T-helper 2 cell (primary cell): ENCODE data around the gene SLC16A10.
"Not testable (repeated sequence)": the region's sequence is repeated elsewhere in the genome, so short reads cannot be mapped to it uniquely, and the experiment has no call there.

Experiments used
- DNase-seq, 5 experiments: peaks; one replicate each; pipeline versions ENCODE4 v3.0.0 to v3.0.0-alpha.2; 2012 to 2022

Gene SLC16A10

DNA sequence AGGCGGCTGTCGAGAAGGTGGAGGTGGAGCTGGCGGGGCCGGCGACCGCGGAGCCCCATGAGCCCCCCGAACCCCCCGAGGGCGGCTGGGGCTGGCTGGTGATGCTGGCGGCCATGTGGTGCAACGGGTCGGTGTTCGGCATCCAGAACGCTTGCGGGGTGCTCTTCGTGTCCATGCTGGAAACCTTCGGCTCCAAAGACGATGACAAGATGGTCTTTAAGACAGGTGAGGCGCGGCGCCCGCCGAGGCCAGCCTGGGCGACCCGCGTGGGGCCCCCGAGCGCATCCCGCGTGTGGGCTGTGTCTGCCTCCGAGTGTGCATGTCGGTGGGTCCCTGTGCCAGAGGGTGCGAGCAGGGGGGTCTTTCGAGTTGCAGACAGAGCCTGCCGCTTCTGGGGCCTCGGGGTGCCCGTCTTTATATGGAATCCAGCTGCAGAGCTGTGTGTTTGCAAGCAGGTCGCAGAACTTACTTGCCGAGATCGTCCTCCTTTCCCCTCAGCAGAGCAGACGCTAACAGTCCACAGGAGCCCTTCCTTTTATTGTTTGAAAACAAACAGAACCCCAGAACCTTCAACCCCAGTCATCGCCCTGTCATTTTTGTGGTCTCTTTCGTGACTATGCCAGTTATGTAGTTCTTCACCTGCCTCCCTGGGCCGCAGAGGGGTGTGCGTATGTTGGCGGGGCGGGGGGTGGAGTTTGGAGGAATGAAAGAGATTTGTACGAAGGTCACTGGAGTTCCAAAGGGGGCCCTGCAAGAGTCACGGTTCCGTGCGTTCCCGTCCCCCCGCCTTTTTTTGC, 766 bp downstream of the SLC16A10 start:
- peak; percentile 37 to 66 (median 43) for DNase-seq

DNA sequence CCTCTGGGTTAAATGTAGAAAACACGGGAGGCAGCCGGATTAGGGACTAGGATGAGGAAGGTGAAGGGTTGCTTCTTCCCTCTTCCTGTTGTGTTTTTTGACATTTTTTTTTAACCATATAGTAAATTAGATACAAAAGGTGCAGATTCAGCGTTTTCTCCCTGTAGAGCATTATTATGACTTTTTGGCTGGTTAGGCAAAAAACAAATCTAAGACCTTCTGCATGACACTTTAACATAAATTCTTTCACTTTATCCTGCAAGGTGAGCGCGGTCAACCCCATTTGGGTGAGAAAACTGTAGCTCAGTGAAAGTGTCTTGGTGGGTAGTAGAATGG, 1.3 kb downstream of the SLC16A10 start:
- DNase-seq, result no peak

DNA sequence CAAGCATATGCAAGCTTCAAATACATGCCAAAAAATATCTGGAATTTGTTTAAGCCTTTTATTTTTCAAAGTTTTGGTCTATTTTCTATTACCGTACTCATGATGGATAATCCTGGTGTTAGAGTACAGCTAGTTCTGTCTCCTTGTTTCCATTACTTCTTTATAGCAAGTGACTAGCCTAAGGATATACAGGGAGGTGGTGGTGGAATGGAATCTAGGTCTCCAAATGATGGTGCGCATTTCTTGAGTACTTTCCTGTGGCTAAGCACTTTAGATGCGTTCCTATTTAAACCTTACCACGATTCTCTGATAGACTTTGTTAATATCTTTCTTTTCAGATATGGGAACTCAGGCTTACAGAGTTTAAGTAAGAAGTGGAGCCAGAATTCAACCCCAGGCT, 3.5 kb downstream of the SLC16A10 start:
- DNase-seq, result no peak

DNA sequence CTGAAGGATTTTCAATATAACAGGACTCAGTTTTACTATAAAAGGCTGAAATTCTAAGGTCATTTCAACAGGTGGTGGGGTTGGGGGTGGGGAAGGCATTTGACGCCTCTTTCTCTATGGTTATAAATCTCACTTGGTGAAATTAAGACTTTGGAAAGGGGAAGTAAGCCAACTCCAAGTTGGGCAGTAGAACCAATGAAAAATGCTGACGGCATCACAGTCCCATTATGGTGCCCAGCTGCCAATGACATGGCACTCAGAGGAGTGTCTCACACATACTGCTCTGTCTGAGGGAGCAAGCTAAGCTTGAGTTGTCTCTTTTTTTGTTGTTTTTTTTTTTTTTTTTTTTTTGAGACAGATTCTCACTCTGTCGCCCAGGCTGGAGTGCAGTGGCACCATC, 4.7 kb downstream of the SLC16A10 start:
- DNase-seq, result no peak

DNA sequence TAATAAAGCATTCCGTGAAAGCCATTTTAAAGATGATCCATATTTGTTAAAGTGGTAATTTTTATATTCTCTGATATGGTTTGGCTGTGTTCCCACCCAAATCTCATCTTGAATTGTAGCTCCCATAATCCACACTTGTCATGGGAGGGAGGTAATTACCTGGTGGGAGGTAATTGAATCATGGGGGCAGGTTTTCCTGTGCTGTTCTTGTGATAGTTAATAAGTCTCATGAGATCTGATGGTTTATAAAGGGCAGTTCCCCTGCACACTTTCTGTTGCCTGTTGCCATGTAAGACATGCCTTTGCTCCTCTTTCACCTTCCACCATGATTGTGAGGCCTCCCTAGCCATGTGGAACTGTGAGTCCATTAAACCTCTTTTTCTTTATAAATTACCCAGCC, 8.2 kb downstream of the SLC16A10 start:
- DNase-seq, result not testable (repeated sequence)

DNA sequence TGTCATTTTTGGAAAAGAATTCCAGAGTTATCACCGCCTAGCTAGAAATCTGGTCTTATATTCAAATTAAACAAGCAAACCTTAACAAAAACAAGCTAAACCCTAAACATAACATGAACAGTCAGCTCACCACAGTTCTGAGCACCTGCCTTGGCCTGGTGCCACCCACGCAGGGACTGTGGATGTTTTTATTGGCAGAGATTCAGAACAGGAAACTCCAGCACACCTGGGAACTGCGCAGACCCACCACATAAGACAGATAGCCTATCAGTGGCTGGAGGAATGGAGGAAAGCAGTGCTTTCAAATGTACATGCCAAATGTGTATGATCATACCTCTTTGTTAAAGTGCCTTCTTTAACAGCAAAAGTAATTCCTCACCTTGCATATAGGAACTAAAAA, 8.9 kb downstream of the SLC16A10 start:
- peak in 3 of 5 experiments; percentile 15 to 36 (median 18) for DNase-seq

DNA sequence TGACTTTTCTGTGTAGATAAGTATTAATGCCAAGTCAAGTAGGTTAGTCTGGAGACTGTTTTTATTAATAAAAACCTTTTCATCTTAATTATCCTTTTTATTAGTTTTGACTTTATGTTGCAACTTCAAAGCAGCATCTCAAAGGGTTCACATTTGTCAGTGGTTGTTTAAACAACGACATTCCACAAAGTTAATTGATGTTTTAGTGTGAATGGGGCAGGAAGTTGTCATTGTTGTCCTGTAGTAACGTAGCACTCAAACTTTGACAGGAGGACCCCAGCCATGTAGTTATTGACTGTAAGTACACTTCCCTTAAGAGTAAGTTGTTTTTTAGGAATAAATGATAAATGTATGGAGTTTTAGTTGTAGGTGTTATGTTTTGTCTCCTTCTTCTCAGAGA, 11.3 kb downstream of the SLC16A10 start:
- DNase-seq, result no peak

DNA sequence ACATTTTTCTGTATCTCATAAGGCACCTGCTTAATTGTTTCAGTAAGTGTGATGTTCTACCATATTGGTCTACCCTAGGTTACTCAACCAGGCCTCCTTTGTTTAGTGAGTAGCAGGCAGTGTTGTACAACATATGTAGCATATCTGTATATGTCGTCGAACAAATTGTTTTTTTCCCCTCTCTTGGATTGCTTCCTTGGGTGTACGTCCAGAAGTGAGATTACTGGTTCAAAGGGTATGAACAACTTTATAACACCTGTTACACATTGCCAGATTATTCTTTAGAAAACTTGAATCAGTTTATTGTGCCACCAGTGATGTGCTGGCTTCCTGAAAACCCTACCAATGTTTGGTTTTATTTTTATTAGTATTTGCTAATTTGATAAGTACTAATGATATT, 14.7 kb downstream of the SLC16A10 start:
- DNase-seq, result no peak

DNA sequence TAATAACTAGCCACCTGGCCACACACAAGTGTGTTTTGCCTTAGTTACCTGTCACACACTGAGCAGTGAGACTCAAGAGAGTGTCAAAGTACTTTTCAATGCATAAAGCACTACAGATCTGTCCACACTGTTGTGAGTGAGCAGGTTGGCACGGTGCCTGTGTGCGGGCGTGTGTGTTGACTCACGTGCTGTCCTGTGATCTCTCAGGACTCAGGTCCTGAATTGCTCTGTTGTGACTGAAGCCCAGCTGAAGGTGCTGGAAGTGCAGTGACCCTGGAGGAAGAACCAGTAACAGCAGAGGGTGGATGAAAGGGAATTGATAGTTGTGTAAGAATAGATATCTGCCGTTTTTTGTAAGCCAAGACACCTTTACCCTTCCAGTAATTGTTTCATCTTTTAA, 18.3 kb downstream of the SLC16A10 start:
- no peak for DNase-seq

DNA sequence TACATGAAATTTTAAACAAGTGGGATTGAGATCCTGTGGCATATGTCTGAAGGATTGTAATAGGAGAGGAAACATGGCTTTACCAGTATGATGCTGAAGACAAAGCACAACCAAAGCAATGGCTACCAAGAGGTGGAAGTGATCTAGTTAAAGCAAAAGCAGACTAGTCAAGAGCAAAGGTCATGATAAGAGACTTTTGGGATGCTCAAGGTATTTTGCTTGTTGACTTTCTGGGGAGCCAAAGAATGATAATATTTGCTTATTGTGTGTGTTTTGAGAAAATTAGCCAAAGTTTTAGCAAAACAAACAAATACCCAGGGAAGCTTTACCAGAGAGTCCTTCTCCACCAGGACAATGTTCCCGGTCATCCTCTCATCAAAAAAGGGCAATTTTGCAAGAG, 20.3 kb downstream of the SLC16A10 start:
- DNase-seq, result no peak

DNA sequence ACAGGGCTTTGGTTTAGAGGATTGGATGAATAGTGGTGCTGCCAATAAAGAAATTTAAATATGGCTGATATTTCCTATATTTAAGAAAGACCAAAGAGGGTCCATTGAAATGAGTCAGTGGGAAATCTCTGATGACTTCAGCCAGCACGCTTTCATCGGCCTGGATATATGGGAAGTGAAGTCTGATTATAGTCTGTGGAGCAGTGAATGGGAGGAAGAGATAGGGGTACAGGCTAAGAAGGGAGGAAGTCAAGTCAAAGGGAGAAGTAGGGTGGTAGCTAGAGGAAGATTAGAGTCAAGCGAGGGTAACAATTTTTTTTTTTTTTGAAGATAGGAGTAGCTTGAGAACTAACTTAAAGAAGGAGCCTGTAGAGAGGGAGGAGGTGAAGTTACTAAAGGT, 22.7 kb downstream of the SLC16A10 start:
- DNase-seq, result no peak

DNA sequence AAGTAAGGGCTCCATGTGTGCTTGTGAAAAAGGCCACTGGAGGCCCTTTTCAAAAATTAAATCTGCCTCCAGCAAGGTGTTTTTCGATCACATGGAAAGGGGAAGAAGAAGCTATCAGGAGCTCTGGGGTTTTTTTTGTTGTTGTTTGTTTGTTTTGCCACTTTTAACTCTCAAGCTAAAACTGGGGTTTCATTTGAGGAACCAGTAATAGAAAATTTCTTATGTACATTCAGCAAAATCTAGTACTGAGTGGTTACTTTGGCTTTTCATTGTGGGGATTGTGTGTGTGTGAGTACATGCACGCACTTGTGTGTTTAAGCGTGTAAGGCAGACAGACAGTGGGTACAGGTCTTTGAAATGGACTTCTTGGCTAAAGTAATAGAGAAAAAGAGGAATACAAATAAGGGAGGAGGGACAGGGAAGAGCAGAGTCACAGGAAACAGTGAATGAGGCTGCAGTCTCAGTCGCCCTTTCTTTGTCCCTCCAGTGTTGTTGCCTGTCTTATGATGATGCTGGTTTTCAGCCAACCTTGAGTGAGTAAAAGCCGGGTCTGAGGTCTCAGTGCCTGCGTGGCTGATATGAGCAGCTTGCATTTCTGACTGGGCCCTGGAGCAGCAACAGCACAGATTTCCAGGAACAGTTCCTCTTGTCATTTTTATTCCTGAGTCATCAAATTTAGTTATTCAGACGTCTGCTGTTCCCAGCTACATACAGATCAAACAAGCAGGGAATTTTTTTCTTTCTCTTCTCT, 26.2 kb downstream of the SLC16A10 start:
- peak in 1 of 5 experiments; percentile 25 for DNase-seq

DNA sequence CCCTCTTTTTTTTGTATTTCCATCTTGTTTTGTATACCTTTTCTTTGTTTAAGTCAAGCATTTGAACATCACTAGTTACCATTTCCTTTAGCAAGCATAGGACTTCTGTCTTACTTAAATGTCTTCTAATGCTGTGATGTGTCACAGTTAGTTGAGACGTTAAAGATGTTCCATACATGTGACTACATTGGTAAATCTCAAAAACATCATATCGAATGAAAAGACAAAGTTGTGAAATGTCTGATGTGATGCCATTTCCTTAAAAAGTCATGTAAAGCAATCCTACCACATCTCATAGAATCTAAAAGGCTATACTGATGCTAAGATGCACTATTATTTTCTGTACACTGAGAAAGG, 26.8 kb downstream of the SLC16A10 start:
- no peak for DNase-seq

DNA sequence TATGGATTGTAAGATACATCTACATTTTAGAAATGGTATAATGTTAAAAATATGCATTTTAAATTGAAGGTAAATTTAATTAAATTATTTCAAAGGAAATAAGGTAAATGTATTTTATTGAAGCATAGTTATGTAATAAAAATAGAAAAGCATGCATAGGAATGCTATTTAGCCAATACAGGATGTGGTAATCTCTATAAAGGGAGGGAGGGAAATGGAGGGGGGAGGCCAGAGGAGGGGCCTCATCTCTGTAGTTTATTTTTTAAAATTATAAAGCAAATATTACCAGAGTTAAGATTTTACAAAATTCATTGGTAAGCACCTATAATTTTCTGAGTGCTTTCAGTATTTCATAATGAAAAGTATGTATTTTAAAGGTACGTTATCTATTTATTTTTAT, 27.2 kb downstream of the SLC16A10 start:
- no peak for DNase-seq

DNA sequence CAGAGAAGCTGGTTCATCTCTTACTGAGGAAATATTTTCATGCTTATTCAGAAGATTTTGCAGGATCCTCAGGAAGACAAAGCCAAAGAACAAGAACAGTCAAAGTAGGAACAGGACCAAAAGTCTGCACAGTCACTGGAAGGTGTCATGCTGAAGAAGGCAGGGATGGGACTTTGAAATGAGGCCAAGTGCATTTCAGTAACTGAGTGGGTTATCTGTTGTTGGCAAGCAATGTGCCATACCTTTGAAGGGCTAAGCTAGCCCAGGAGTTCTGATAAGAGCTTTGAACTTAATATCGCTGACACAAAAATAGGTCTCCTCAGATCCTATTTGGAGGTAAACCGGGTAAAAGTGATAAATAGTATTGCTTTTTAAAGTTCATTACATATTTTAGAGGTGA, 31.5 kb downstream of the SLC16A10 start:
- no peak for DNase-seq

DNA sequence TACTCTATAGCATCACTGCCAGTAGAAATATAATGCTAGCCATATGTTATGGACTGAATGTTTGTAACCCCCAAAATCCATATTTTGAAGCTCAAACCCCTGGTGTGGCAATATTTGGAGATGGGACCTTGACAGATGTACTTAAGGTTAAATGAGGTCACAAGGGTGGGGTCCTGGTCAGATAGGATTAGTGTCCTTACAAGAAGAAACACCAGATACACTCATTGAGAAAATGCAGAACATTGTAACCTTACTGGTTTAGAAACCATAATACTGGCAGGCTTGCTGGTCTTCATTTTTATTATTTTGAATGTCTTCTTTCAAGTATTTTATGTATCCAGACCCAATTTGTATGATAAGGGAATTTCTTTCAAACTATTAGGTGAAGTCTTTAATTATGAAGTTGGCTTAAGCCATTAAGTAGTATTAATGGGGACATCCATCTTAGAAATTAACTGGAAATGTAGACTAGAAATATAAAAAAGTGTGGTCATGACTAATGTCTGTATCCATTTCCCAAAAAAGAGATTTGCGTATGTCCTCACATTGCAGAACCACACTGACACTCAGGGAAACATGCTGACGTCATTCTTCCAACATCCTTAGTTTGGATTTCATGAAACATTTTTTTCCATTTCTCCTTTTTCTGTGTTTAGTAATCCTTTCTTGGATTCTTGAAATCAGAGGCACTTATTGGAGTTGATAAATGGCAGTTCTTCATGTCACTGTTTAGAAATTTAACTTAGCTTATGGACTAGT, 32.4 kb downstream of the SLC16A10 start:
- no peak for DNase-seq

DNA sequence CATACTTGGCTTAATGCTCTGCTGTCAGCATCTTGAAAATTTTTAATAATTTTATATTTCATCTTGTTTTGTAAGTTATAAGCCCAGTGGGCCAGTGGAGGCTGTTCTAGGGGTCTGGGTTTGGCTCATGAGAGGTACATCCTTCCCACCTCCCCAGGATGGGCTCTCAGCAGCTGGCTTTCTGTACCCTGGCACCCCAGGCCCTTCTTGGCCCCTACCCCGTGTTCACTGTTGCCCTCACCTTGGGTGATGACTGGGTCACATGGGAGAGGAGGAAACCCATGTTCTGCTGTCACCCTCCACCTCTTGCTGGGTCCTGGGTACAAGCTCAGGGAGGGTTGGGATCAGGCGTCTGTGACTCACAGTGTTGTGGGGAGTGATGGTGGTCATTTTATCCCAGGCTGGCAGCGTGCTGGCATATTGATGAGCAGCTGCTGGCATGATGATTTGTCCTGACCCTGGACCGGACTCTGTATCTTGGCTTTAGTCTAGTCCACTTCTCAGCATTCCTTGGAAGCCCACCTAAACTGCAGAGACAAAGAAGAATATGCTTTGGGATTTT, 34.6 kb downstream of the SLC16A10 start:
- no peak for DNase-seq

DNA sequence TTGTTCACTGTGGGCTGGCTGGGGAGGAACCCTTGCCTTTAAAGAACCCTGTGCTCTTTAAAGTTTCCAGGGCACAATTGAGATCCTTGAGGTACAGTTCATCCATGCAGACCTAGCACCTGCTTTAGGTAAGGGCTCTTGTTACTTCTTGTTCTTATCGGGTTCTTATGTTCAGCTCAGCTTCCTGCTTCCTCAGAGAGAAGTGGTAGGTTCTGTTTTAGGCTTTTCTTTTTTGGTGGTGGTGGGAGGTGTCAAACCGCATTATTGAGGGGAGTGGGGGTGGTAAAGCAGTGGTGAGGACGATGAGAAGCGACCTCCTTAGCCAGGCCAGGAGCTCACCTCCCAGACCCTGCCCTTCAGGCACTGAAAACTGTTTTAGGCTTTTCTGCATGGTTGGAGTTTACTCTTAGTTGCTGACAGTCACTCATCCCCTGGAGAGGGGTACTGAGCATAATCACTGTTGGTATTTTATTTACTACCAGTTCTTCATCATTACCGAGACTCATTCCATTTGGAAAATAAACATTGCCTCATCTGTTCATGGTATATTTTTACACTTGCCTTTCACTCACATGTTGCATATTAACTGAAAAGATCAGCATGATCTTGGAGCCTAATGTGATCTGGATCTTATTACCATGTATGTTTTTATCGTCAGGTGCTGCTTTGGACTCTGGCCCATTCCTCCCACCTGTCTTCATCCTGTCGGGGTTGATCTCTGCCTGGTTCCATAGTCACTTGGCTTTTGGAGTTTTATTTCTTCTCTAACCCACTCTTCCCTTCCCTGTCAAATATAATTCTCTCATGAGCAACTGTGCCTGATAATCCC, 35.4 kb downstream of the SLC16A10 start:
- DNase-seq, result peak in 1 of 5 experiments; percentile 2

DNA sequence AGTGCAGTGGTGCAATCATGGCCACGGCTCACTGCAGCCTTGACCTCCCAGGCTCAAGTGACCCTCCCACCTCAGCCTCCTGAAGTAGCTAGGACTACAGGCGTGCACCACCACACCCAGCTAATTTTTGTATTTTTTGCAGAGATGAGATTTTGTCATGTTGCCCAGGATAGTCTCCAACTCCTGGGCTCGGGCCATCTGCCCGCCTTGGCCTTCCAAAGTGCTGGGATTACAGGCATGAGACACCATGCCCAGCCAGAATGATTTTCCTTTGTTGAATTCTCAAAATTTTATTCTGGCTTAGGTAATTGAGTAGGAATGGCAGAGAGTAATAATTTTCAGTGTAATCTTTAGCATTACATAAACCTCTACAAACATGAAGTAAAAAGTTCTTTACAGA, 37.1 kb downstream of the SLC16A10 start:
- DNase-seq, result no peak

DNA sequence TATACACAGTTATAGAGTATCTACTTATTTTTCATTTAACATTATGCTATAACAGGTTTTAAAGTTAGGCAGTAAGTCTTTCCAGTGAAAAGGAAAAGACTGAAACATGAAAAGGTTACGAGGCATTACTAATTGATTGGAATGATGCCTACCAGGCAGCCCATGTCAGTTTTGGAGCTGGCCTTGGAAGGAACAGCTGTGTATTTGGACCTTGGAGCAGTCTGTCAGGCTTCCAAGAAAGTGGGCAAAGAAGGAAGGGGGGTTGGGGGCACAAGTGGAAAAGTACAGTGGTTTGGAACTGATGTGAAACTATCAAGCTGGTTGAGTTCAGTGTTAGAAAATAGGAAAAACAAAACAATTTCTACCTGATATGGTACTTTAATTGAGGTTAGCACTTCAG, 41.7 kb downstream of the SLC16A10 start:
- no peak for DNase-seq

DNA sequence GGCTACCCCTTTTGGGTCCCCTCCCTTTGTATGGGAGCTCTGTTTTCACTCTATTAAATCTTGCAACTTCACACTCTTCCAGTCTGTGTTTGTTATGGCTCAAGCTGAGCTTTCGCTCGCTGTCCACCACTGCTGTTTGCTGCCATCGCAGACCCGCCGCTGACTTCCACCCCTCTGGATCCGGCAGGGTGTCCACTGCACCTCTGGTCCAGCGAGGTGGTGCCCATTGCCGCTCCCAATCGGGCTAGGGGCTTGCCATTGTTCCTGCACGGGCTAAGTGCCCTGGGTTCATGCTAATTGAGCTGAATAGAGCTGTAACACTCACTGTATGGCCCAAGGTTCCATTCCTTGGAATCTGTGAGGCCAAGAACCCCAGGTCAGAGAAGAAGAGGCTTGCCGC, 43.7 kb downstream of the SLC16A10 start:
- DNase-seq, result not testable (repeated sequence)

DNA sequence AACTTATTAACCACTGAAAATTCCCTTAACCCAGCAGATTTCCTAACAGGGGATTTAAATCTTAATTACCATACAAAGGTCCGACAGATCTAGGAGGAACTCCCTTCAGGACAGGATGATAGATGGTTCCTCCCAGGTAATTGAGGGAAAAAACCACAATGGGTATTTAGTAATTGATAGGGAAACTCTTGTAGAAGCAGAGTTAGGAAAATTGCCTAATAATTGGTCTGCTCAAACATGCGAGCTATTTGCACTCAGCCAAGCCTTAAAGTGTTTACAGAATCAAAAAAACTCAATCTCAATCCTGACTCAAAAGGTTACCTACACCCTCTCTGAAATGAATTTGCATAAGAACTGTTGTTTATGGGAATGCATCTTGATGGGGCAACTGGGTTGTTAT, 45.4 kb downstream of the SLC16A10 start:
- DNase-seq, result not testable (repeated sequence)
